HCT116 (cell line): ENCODE data around the gene CFAP77. TPM values are rescaled to one million over a fixed set of nuclear protein-coding genes. Genes with fewer than 3 reads are reported as not detected.

Experiments used
- ATAC-seq: fragments of 200-7000 bp; cut with Tn5 transposase; 2 replicates; pipeline ENCODE4 v1.9.1; 2020; ENCODE audit warnings: mild to moderate bottlenecking, moderate library complexity
- BruUV-seq: library from RNA; stranded (reverse); fragments of 400-500 nt; replicated peaks from 2 replicates; lab custom pipeline; 2021; lab: Mats Ljungman, UMichigan
- CTCF ChIA-PET: fragments of 300-600 bp; sonication (Branson Sonifier 250); formaldehyde crosslinking; loops from one replicate; lab custom pipeline; 2021; ENCODE audit warnings: antibody characterized with exemption; lab: Charles Lee
- POLR2A ChIA-PET: fragments of 300-600, 350-600 bp; sonication (Branson Sonifier 250); formaldehyde crosslinking; loops from one replicate; lab custom pipeline; 2021; ENCODE audit warnings: antibody characterized with exemption; lab: Charles Lee
- RAD21 ChIA-PET, 2 experiments: fragments of 300-600 bp; sonication (Branson Sonifier 250); formaldehyde crosslinking; loops; one replicate each; lab custom pipeline; 2023; ENCODE audit warnings: low total read pairs in 2 of 2; ENCODE audit not compliant: uncharacterized antibody in 2 of 2, unreplicated experiment in 2 of 2, low non-redundant PET in 1 of 2; lab: Charles Lee
- DNase-seq: peaks from one replicate; pipeline ENCODE4 v3.0.0-alpha.2; 2010; ENCODE audit warnings: low read depth, low spot score
- H2AFZ ChIP-seq: fragments of 200-600 bp; shearing (Covaris generic), sonication (generic); 2 replicates; pipeline ENCODE4 v1.6.1; 2017; ENCODE audit warnings: low read depth, mixed run types, mixed read lengths, antibody characterized with exemption, low read length; ENCODE audit not compliant: poor library complexity, severe bottlenecking
- H3K27ac ChIP-seq: 2 replicates; pipeline ENCODE4 v1.5.1; 2012; ENCODE audit warnings: low read depth, low read length
- H3K27me3 ChIP-seq: fragments of 200-600 bp; sonication (generic); 2 replicates; pipeline ENCODE4 v1.6.1; 2016; ENCODE audit warnings: mixed run types, low read length, mixed read lengths; ENCODE audit not compliant: insufficient read depth
- H3K36me3 ChIP-seq, 2 experiments: fragments of 200-500 bp in 1 of 2; fragments of 200-600 bp in 1 of 2; sonication (Bioruptor generic) in 1 of 2; sonication (generic) in 1 of 2; 2 replicates each; pipeline versions ENCODE4 v1.5.1 to v1.6.1; 2014 to 2016; ENCODE audit warnings: low read length in 2 of 2, inconsistent platforms in 1 of 2, mixed read lengths in 1 of 2, mixed run types in 1 of 2; ENCODE audit not compliant: insufficient read depth in 2 of 2, control insufficient read depth in 1 of 2
- H3K4me1 ChIP-seq, 2 experiments: fragments of 200-600 bp in 1 of 2; sonication (generic) in 1 of 2; 2 replicates each; pipeline versions ENCODE4 v1.5.1 to v1.6.1; 2012 to 2017; ENCODE audit warnings: low read length in 2 of 2, inconsistent platforms in 1 of 2, mild to moderate bottlenecking in 1 of 2, mixed read lengths in 1 of 2, mixed run types in 1 of 2, moderate library complexity in 1 of 2; ENCODE audit not compliant: insufficient read depth in 2 of 2, control insufficient read depth in 1 of 2
- H3K4me2 ChIP-seq: fragments of 200-600 bp; sonication (generic); 2 replicates; pipeline ENCODE4 v1.6.1; 2017; ENCODE audit warnings: mixed run types, low read length, mixed read lengths
- H3K4me3 ChIP-seq, 2 experiments: fragments of 200-600 bp in 1 of 2; sonication (generic) in 1 of 2; replicated peaks in 1 of 2; 2 replicates each; pipeline ENCODE4 v1.5.1; 2011 to 2016; ENCODE audit warnings: low read length in 2 of 2, control low read depth in 1 of 2, low read depth in 1 of 2, mild to moderate bottlenecking in 1 of 2, mixed read lengths in 1 of 2, mixed run types in 1 of 2
- H3K79me2 ChIP-seq: fragments of 200-600 bp; sonication (generic); 2 replicates; pipeline ENCODE4 v1.6.1; 2017; ENCODE audit warnings: mild to moderate bottlenecking, mixed run types, low read length, moderate library complexity, mixed read lengths; ENCODE audit not compliant: insufficient read depth
- H3K9ac ChIP-seq: fragments of 200-600 bp; sonication (generic); 2 replicates; pipeline ENCODE4 v1.6.1; 2016; ENCODE audit warnings: low read length, mixed read lengths
- H3K9me2 ChIP-seq: fragments of 200-600 bp; sonication (generic), shearing (Covaris generic); 2 replicates; pipeline ENCODE4 v1.6.1; 2017; ENCODE audit warnings: mixed run types, mild to moderate bottlenecking, moderate library complexity; ENCODE audit not compliant: insufficient read depth
- H3K9me3 ChIP-seq, 2 experiments: fragments of 200-500 bp in 1 of 2; fragments of 200-600 bp in 1 of 2; sonication (Bioruptor generic) in 1 of 2; sonication (generic) in 1 of 2; 2 replicates each; pipeline ENCODE4 v1.6.1; 2014 to 2017; ENCODE audit warnings: low read length in 2 of 2, mixed read lengths in 2 of 2, inconsistent platforms in 1 of 2, low read depth in 1 of 2, mild to moderate bottlenecking in 1 of 2, mixed run types in 1 of 2, moderate library complexity in 1 of 2; ENCODE audit not compliant: control insufficient read depth in 1 of 2, insufficient read depth in 1 of 2
- H4K20me1 ChIP-seq: fragments of 200-600 bp; sonication (generic), shearing (Covaris generic); 2 replicates; pipeline ENCODE4 v1.6.1; 2017; ENCODE audit warnings: mixed run types, mild to moderate bottlenecking, moderate library complexity; ENCODE audit not compliant: insufficient read depth
- ATF3 ChIP-seq: IDR thresholded peaks from 2 replicates; pipeline ENCODE4 v1.6.1; 2012
- CEBPB ChIP-seq: IDR thresholded peaks from 2 replicates; pipeline ENCODE4 v1.6.1; 2012; ENCODE audit warnings: low read depth
- ELF1 ChIP-seq: IDR thresholded peaks from 2 replicates; pipeline ENCODE4 v1.6.1; 2012; ENCODE audit warnings: low read depth, borderline replicate concordance
- MAX ChIP-seq: IDR thresholded peaks from 2 replicates; pipeline ENCODE4 v1.6.1; 2012
- POLR2A ChIP-seq: IDR thresholded peaks from 2 replicates; pipeline ENCODE4 v1.7.0; 2011; ENCODE audit warnings: borderline replicate concordance; ENCODE audit not compliant: insufficient read depth, insufficient read length; ENCODE audit errors: extremely low read depth
- REST ChIP-seq: IDR thresholded peaks from 2 replicates; pipeline ENCODE4 v1.6.1; 2012; ENCODE audit warnings: low read depth
- SIN3A ChIP-seq: IDR thresholded peaks from 2 replicates; pipeline ENCODE4 v1.6.1; 2012; ENCODE audit warnings: low read depth
- SP1 ChIP-seq: IDR thresholded peaks from 2 replicates; pipeline ENCODE4 v1.6.1; 2012; ENCODE audit warnings: low read depth
- SRF ChIP-seq: IDR thresholded peaks from 2 replicates; pipeline ENCODE4 v1.6.1; 2012; ENCODE audit warnings: low read depth
- ZBTB33 ChIP-seq: IDR thresholded peaks from 2 replicates; pipeline ENCODE4 v1.6.1; 2011; ENCODE audit warnings: mild to moderate bottlenecking, low read length, moderate library complexity; ENCODE audit not compliant: insufficient replicate concordance; ENCODE audit errors: extremely low read depth
- ZFX ChIP-seq: fragments of 450-650 bp; IDR thresholded peaks from 2 replicates; pipeline ENCODE4 v1.6.1; 2017
- ZNF274 ChIP-seq: fragments of 200-500 bp; sonication (Bioruptor generic); IDR thresholded peaks from 2 replicates; pipeline ENCODE4 v1.6.1; 2014; ENCODE audit warnings: mild to moderate bottlenecking, low read depth, low read length, inconsistent platforms
- intact Hi-C: fragments of 100-400 bp; cut with micrococcal nuclease; formaldehyde crosslinking; loops from 2 replicates; pipeline ENCODE4 v1.10.0; 2022
- total RNA-seq: library from RNA; stranded (reverse); gene quantifications from one replicate; pipeline ENCODE4 v1.2.1, GENCODE V29; 2021; ENCODE audit not compliant: unreplicated experiment

The CFAP77 gene
- total RNA-seq, 1 experiment from 2014 or later: 0.98 TPM

GRCh38 chr9:132418726-132419363, 8.8 kb downstream of the CFAP77 start:
- H3K27ac ChIP-seq: no peak overlapping the region
- RAD21 ChIA-PET: no interaction called here
- BruUV-seq: no TSS peak
- no peak for DNase-seq
- H3K9me3 ChIP-seq: no peaks in the 10 kb centered on the region
- H3K4me3 ChIP-seq: no peak overlapping the region
- no peaks in the 10 kb centered on the region for H3K9me2 ChIP-seq
- H3K79me2 ChIP-seq: no peaks in the 10 kb centered on the region
- CTCF ChIA-PET: interaction anchor here (1.3 kb wide), 1 partner anchor 9 kb away, joined by 4 read pairs; the partner anchor contains the start of gene CFAP77
- no peak overlapping the region for H3K9ac ChIP-seq
- ATAC-seq: no peak
- no peaks in the 10 kb centered on the region for H4K20me1 ChIP-seq
- no peak overlapping the region for H3K4me2 ChIP-seq
- intact Hi-C loops: no loop called here
- no peak overlapping the region for H2AFZ ChIP-seq
- no peaks in the 10 kb centered on the region for H3K4me1 ChIP-seq
- POLR2A ChIA-PET: no interaction called here
- H3K36me3 ChIP-seq: no peaks in the 10 kb centered on the region
- no peak for TF ChIP-seq SRF
- TF ChIP-seq REST: no peak
- no peak for TF ChIP-seq POLR2A
- TF ChIP-seq ZNF274: no peak
- no peak for TF ChIP-seq MAX
- no peak for TF ChIP-seq ATF3
- no peak for TF ChIP-seq SIN3A
- no peak for TF ChIP-seq SP1
- TF ChIP-seq ZFX: no peak
- no peak for TF ChIP-seq ZBTB33
- no peak for TF ChIP-seq CEBPB
- TF ChIP-seq ELF1: no peak
- H3K27me3 ChIP-seq: peaks cover 30% of the 10 kb centered on the region; the same call in 1 of the 2 replicates
